T-cell (primary cell): ENCODE results near the gene PDZRN3. TPM values are rescaled to one million over a fixed set of nuclear protein-coding genes. Genes with fewer than 3 reads are reported as not detected.

Source experiments
- ATAC-seq, 4 experiments: fragments of 200-7000 bp in 3 of 4; fragments of 150-1000 bp in 1 of 4; cut with Tn5 transposase; replicated peaks in 1 of 4; 1 replicate in 3 of 4; 2 replicates in 1 of 4; pipeline ENCODE4 v1.10.0; 2021; ENCODE audit warnings: moderate library complexity in 3 of 4, mild to moderate bottlenecking in 2 of 4, moderate number of reproducible peaks in 1 of 4
- CTCF ChIA-PET, 2 donors: fragments of 300-600 bp; sonication (Branson Sonifier 250); formaldehyde crosslinking; loops; one replicate each; lab custom pipeline; 2022; ENCODE audit warnings: antibody characterized with exemption in 2 of 2; lab: Charles Lee
- POLR2A ChIA-PET, 2 donors: fragments of 300-600 bp; sonication (Branson Sonifier 250); formaldehyde crosslinking; loops; one replicate each; lab custom pipeline; 2022; ENCODE audit warnings: antibody characterized with exemption in 2 of 2; lab: Charles Lee
- DNase-seq, 35 experiments: peaks; one replicate each; pipeline versions ENCODE4 v3.0.0 to v3.0.0-alpha.2; 2013 to 2023
- H3K27ac ChIP-seq: one replicate; pipeline ENCODE4 v1.5.1; 2013; ENCODE audit warnings: low read length
- H3K27me3 ChIP-seq, 2 experiments: replicated peaks in 1 of 2; 1 replicate in 1 of 2; 2 replicates in 1 of 2; pipeline versions ENCODE4 v1.6.1 to v1.7.0; 2013; ENCODE audit warnings: low read length in 1 of 2, mixed read lengths in 1 of 2; ENCODE audit not compliant: control insufficient read depth in 2 of 2, insufficient read depth in 2 of 2; ENCODE audit errors: extremely low read depth in 1 of 2
- H3K36me3 ChIP-seq, 2 donors: 1 replicate in 1 of 2; 2 replicates in 1 of 2; pipeline versions ENCODE4 v1.6.1 to v1.7.0; 2013; ENCODE audit warnings: low read length in 1 of 2; ENCODE audit not compliant: control insufficient read depth in 2 of 2, insufficient read depth in 1 of 2; ENCODE audit errors: extremely low read depth in 1 of 2
- H3K4me1 ChIP-seq, 2 experiments: 1 replicate in 1 of 2; 2 replicates in 1 of 2; pipeline versions ENCODE4 v1.6.1 to v1.7.0; 2013; ENCODE audit warnings: low read length in 2 of 2, mixed read lengths in 1 of 2; ENCODE audit not compliant: insufficient read depth in 2 of 2, control insufficient read depth in 1 of 2; ENCODE audit errors: extremely low read depth in 1 of 2
- H3K4me3 ChIP-seq, 2 donors: 1 replicate in 1 of 2; 2 replicates in 1 of 2; pipeline versions ENCODE4 v1.5.1 to v1.7.0; 2013; ENCODE audit warnings: mild to moderate bottlenecking in 2 of 2, low read length in 1 of 2, moderate library complexity in 1 of 2; ENCODE audit not compliant: control insufficient read depth in 1 of 2; ENCODE audit errors: extremely low read depth in 1 of 2
- H3K9me3 ChIP-seq: 2 replicates; pipeline ENCODE4 v1.7.0; 2013
- H3K27ac Mint-ChIP-seq, 2 donors: one replicate each; pipeline ENCODE4 v1.8.0; 2020 to 2021; ENCODE audit warnings: mild to moderate bottlenecking in 2 of 2, mixed read lengths in 2 of 2
- H3K27me3 Mint-ChIP-seq, 2 donors: one replicate each; pipeline ENCODE4 v1.8.0; 2021 to 2022; ENCODE audit warnings: mixed read lengths in 2 of 2
- H3K36me3 Mint-ChIP-seq: one replicate; pipeline ENCODE4 v1.8.0; 2021; ENCODE audit warnings: mixed read lengths
- H3K4me1 Mint-ChIP-seq, 3 donors: one replicate each; pipeline ENCODE4 v1.8.0; 2020 to 2022; ENCODE audit warnings: mixed read lengths in 3 of 3, mild to moderate bottlenecking in 1 of 3
- H3K4me3 Mint-ChIP-seq, 3 donors: one replicate each; pipeline ENCODE4 v1.8.0; 2020 to 2022; ENCODE audit warnings: mild to moderate bottlenecking in 3 of 3, mixed read lengths in 3 of 3, moderate library complexity in 3 of 3
- H3K9me3 Mint-ChIP-seq, 3 donors: one replicate each; pipeline ENCODE4 v1.8.0; 2020 to 2022; ENCODE audit warnings: mixed read lengths in 3 of 3
- WGBS: methylation state at CpG from one replicate; pipeline ENCODE4 v1.1.5; 2013; ENCODE audit warnings: missing lambda C conversion rate; ENCODE audit not compliant: insufficient coverage; 5-methylcytosine and 5-hydroxymethylcytosine counted together
- total RNA-seq, 35 experiments: library from RNA in 6 of 35; stranded (reverse) in 6 of 35; fragments of 120-200 nt in 1 of 35; gene quantifications; one replicate each; pipeline versions ENCODE4 v1.2.1 to v1.2.4 and lab custom pipeline; 2013 to 2026

The PDZRN3 gene
- total RNA-seq, 5 donors from 2014 or later (not counting 1 experiment from before 2014, with no cell fraction given): 0.16 to 0.73 (median 0.18) TPM; not detected in 2

DNA sequence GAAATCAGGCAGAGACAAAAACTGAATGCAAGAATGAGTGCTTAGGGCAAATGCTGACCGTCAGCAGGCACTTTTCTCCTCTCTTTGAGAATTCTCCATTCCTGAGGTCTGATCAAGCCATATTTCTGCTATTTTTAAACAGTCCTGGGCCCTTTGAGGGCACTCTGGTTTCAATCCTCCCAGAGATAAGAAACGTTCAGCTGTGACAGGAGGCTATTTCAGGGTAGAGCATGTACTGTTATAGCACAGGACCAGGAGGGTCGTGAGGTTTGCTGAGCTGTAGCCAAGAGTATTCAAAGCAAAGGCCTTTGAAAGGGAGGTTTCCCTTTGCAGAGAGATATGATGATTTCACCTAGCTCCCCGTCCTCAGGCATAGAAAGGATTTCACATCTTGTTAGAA lies 39.6 kb upstream of the PDZRN3 start:
- 30% methylated on average over 3 of the region's 4 CpGs for WGBS
- DNase-seq (no peak), ATAC-seq (no peak)
- H3K4me1 ChIP-seq: no peaks in the 10 kb centered on the region
- H3K36me3 ChIP-seq: no peaks in the 10 kb centered on the region
- Mint-ChIP-seq H3K4me3 (no peak overlapping the region), H3K36me3 (no peaks in the 10 kb centered on the region), H3K9me3 (peaks cover 3 to 10% (median 8%) of the 10 kb centered on the region in 3 donors), H3K4me1 (no peaks in the 10 kb centered on the region), H3K27ac (no peak overlapping the region), H3K27me3 (no peaks in the 10 kb centered on the region)
- no peaks in the 10 kb centered on the region for H3K27me3 ChIP-seq
- no peak overlapping the region for H3K27ac ChIP-seq
- ChIA-PET POLR2A (no interaction called here), CTCF (no interaction called here)
- no peaks in the 10 kb centered on the region for H3K9me3 ChIP-seq
- no peak overlapping the region for H3K4me3 ChIP-seq

DNA sequence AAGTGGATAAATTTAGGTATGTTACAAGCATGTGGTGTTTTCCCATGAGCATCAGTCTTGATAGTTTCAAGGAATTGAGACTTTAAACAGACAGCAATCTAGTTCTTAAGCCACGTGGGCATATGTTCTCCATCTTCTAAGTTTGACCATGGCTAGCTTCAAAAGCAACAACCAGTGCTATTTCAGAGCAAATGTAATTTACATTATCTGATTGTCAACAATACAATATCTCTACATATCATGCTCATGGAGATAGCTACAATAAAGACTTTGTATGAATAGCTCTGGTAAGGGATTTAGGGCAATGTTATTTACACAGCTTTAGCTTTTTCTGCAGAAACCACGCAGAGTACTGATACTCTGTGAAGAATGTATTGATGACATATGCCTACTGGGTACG lies 38.8 kb upstream of the PDZRN3 start:
- H3K4me1 ChIP-seq: no peaks in the 10 kb centered on the region
- no peak overlapping the region for H3K27ac ChIP-seq
- H3K36me3 ChIP-seq: no peaks in the 10 kb centered on the region
- Mint-ChIP-seq H3K27me3 (no peaks in the 10 kb centered on the region), H3K36me3 (no peaks in the 10 kb centered on the region), H3K9me3 (peaks cover 3 to 10% (median 8%) of the 10 kb centered on the region in 3 donors), H3K27ac (no peak overlapping the region), H3K4me3 (no peak overlapping the region), H3K4me1 (no peaks in the 10 kb centered on the region)
- no peaks in the 10 kb centered on the region for H3K27me3 ChIP-seq
- DNase-seq (no peak), ATAC-seq (no peak)
- H3K9me3 ChIP-seq: no peaks in the 10 kb centered on the region
- WGBS: no CpG with 5 or more reads among the region's 3 CpGs
- ChIA-PET POLR2A (no interaction called here), CTCF (no interaction called here)
- H3K4me3 ChIP-seq: no peak overlapping the region

DNA sequence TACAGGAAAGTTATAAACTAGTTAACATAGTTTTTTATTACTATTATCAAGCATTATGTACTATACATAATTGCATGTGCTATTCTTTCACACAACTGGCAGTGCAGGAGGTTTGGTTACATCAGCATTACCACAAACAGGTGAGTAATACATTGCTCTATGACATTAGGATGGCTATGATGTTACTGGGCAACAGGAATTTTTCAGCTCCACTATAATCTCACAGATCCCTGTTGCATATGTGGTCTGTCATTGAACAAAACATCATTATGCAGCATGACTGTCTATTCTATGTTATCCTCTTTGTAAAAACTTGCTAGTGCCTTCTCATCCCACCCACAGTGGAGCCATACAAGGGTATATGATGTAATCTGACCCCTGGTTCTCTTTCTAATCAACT lies 36.5 kb upstream of the PDZRN3 start:
- no peaks in the 10 kb centered on the region for H3K36me3 Mint-ChIP-seq
- H3K27me3 Mint-ChIP-seq: peaks cover 0 to 3% of the 10 kb centered on the region in 2 donors
- ATAC-seq (no peak), DNase-seq (no peak)
- H3K4me1 ChIP-seq: no peaks in the 10 kb centered on the region
- ChIA-PET POLR2A (no interaction called here), CTCF (no interaction called here)
- H3K4me3 Mint-ChIP-seq: no peak overlapping the region
- no peaks in the 10 kb centered on the region for H3K36me3 ChIP-seq
- no peaks in the 10 kb centered on the region for H3K9me3 ChIP-seq
- peaks cover under 1 to 16% (median 5%) of the 10 kb centered on the region in 3 donors for H3K9me3 Mint-ChIP-seq
- no peak overlapping the region for H3K4me3 ChIP-seq
- H3K27ac ChIP-seq: no peak overlapping the region
- H3K4me1 Mint-ChIP-seq: no peaks in the 10 kb centered on the region
- no peak overlapping the region for H3K27ac Mint-ChIP-seq
- H3K27me3 ChIP-seq: no peaks in the 10 kb centered on the region

DNA sequence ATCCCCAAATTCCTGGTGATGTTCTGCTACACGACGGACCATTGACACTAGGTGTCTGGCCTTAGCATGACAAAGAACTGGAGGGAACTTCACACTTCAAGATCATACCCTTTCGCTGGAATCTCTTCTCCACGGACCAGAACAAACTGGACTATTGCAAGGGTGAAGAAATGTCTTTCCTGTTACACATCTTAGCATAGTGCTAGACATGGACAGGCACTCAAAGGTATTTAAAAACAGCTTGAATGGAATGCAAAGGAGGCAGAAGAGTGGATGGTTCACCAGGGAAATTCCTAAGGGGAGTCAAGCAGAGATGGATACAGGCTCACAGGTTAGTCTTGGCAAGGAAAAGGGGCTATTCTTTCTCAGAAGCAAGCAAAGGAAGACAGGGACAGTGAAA lies 33.5 kb upstream of the PDZRN3 start:
- ChIA-PET POLR2A (interaction anchor here in 1 of 2 donors (0.6 kb wide), 1 partner anchor 52 kb away, joined by 3 read pairs; no protein-coding TSS in a partner anchor), CTCF (no interaction called here)
- no CpG with 5 or more reads among the region's 4 CpGs for WGBS
- Mint-ChIP-seq H3K4me3 (no peak overlapping the region), H3K27me3 (peaks cover 0 to 3% of the 10 kb centered on the region in 2 donors), H3K4me1 (no peaks in the 10 kb centered on the region), H3K36me3 (no peaks in the 10 kb centered on the region), H3K9me3 (peaks cover 0 to 16% (median 5%) of the 10 kb centered on the region in 3 donors), H3K27ac (no peak overlapping the region)
- Histone ChIP-seq H3K27ac (no peak overlapping the region), H3K36me3 (no peaks in the 10 kb centered on the region), H3K4me1 (no peaks in the 10 kb centered on the region), H3K4me3 (no peak overlapping the region), H3K27me3 (no peaks in the 10 kb centered on the region), H3K9me3 (no peaks in the 10 kb centered on the region)
- no peak for DNase-seq
- no peak for ATAC-seq

DNA sequence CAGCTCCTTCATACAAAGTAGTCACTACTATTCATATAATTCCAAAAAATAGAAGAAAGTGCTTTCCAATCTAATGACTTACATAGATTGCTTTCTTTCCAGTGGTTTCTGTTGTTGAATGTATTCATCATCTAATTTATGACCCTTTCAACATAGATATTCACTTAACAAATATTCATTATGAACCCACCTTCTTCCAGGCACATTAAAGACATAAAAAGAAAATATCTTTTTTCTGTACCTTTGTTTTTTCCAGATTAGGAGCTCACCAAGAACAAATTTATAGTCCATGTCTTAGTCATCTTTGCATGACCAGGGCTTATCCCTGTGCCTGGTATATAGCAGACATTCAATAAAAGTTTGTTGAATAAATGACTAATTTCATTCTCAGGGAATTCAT lies 32.4 kb upstream of the PDZRN3 start:
- no peak for DNase-seq
- no peaks in the 10 kb centered on the region for H3K36me3 ChIP-seq
- H3K36me3 Mint-ChIP-seq: no peaks in the 10 kb centered on the region
- no peak overlapping the region for H3K27ac Mint-ChIP-seq
- peaks cover 0 to 16% (median 5%) of the 10 kb centered on the region in 3 donors for H3K9me3 Mint-ChIP-seq
- no peak for ATAC-seq
- no peaks in the 10 kb centered on the region for H3K27me3 ChIP-seq
- H3K27me3 Mint-ChIP-seq: peaks cover 0 to 3% of the 10 kb centered on the region in 2 donors
- H3K27ac ChIP-seq: no peak overlapping the region
- ChIA-PET CTCF (no interaction called here), POLR2A (no interaction called here)
- no peak overlapping the region for H3K4me3 ChIP-seq
- no peaks in the 10 kb centered on the region for H3K9me3 ChIP-seq
- no peaks in the 10 kb centered on the region for H3K4me1 Mint-ChIP-seq
- H3K4me3 Mint-ChIP-seq: no peak overlapping the region
- H3K4me1 ChIP-seq: no peaks in the 10 kb centered on the region

DNA sequence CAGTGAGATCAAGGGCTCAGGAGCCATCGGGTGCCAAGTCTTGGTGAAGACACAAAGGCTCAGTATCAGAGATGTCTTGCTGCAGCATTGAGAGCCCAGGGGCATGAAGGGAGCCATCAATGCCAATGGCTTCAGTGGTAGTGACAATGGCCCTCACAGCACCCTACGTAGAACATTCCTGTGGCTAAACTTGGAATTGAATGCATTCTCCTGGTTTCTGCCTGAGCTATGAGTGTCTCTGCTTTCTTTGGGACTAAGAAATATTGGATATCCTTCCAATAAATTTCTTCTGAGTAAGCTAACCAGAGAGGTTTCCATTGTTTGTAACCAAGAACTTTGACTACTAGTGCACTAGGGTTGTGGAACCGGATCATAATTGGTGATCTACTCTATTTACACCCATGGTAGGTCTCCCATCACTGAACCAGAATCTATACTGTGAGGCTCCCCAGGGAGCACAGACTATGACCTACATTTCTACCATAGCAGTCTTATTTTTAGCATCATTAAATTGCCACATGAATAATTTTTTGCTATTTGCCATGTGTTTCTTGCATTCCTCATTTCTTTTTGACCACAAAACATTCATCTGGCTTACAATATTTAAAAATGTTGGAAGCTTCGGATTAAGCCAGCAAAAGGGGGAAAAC lies 31.6 kb upstream of the PDZRN3 start:
- CTCF ChIA-PET: no interaction called here
- Histone ChIP-seq H3K4me1 (no peaks in the 10 kb centered on the region), H3K36me3 (no peaks in the 10 kb centered on the region), H3K27ac (no peak overlapping the region), H3K4me3 (no peak overlapping the region), H3K9me3 (no peaks in the 10 kb centered on the region), H3K27me3 (no peaks in the 10 kb centered on the region)
- ATAC-seq (no peak), DNase-seq (no peak)
- Mint-ChIP-seq H3K4me1 (no peaks in the 10 kb centered on the region), H3K27ac (no peak overlapping the region), H3K27me3 (peaks cover 0 to 3% of the 10 kb centered on the region in 2 donors), H3K9me3 (peaks cover 0 to 13% (median 5%) of the 10 kb centered on the region in 3 donors), H3K4me3 (no peak overlapping the region), H3K36me3 (no peaks in the 10 kb centered on the region)
- WGBS: 79% methylated on average over 2 of the region's 4 CpGs
- POLR2A ChIA-PET: no interaction called here

DNA sequence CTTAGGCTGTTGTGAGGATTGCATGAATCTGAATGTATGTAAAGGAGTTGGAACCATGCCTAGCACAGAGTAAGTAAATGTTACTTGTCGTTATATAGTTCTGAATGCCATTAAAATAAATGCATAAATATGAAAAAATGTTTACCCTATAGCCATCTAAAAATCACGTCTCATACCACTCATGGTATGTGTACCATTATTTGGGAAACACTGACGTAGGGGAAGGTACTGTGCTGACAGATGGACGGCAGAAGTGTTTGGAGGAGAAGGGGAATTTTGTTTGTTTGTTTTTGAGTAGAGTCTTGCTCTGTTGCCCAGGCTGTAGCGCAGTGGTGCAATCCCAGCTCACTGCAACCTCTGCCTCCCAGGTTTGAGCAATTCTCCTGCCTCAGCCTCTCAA lies 30.5 kb upstream of the PDZRN3 start:
- no peaks in the 10 kb centered on the region for H3K9me3 ChIP-seq
- CTCF ChIA-PET: no interaction called here
- 100% methylated on average over 2 of the region's 5 CpGs for WGBS
- DNase-seq (no peak), ATAC-seq (no peak)
- POLR2A ChIA-PET: no interaction called here
- H3K36me3 ChIP-seq: no peaks in the 10 kb centered on the region
- Mint-ChIP-seq H3K27me3 (peaks cover 0 to 3% of the 10 kb centered on the region in 2 donors), H3K36me3 (no peaks in the 10 kb centered on the region), H3K4me1 (no peaks in the 10 kb centered on the region), H3K27ac (no peak overlapping the region), H3K4me3 (no peak overlapping the region), H3K9me3 (peaks cover 0 to 13% (median 5%) of the 10 kb centered on the region in 3 donors)
- no peak overlapping the region for H3K4me3 ChIP-seq
- H3K27ac ChIP-seq: no peak overlapping the region
- H3K27me3 ChIP-seq: no peaks in the 10 kb centered on the region
- no peaks in the 10 kb centered on the region for H3K4me1 ChIP-seq
